ENCODE results near the gene EGFR.
"Not testable (repeated sequence)": the region's sequence is repeated elsewhere in the genome, so short reads cannot be mapped to it uniquely, and the experiment has no call there.

EGFR gene

GRCh38 chr7:55150709-55151451 is 132.1 kb downstream of the EGFR start:
- no peak for DNase-seq

GRCh38 chr7:55152516-55152915 is 133.7 kb downstream of the EGFR start:
- no peak for DNase-seq

GRCh38 chr7:55154096-55154495 is 135.3 kb downstream of the EGFR start:
- DNase-seq: no peak

- DNase-seq: no peak
Observed at GRCh38 chr7:55155351-55156117, 136.7 kb downstream of the EGFR start.

- no peak for DNase-seq
Observed at GRCh38 chr7:55156919-55157763, 138.3 kb downstream of the EGFR start.

GRCh38 chr7:55157764-55158105 is 138.9 kb downstream of the EGFR start:
- no peak for DNase-seq

GRCh38 chr7:55158541-55159382 is 139.9 kb downstream of the EGFR start:
- DNase-seq: no peak

GRCh38 chr7:55160539-55160938 is 141.7 kb downstream of the EGFR start:
- DNase-seq: no peak

GRCh38 chr7:55161154-55161687 is 142.4 kb downstream of the EGFR start:
- no peak for DNase-seq

GRCh38 chr7:55162476-55162875 is 143.7 kb downstream of the EGFR start:
- DNase-seq: no peak

- no peak for DNase-seq
Observed at GRCh38 chr7:55163733-55164132, 144.9 kb downstream of the EGFR start.

GRCh38 chr7:55164527-55164926 is 145.7 kb downstream of the EGFR start:
- no peak for DNase-seq

GRCh38 chr7:55165176-55165861 is 146.5 kb downstream of the EGFR start:
- no peak for DNase-seq

GRCh38 chr7:55167296-55167695 is 148.5 kb downstream of the EGFR start:
- not testable (repeated sequence) for DNase-seq

GRCh38 chr7:55170335-55171069 is 151.7 kb downstream of the EGFR start:
- no peak for DNase-seq

- DNase-seq: no peak
Observed at GRCh38 chr7:55171157-55171556, 152.3 kb downstream of the EGFR start.

- no peak for DNase-seq
Observed at GRCh38 chr7:55172161-55172560, 153.3 kb downstream of the EGFR start.

- DNase-seq: no peak
Observed at GRCh38 chr7:55172881-55173609, 154.2 kb downstream of the EGFR start.

- no peak for DNase-seq
Observed at GRCh38 chr7:55173671-55174070, 154.9 kb downstream of the EGFR start.

- DNase-seq: no peak
Observed at GRCh38 chr7:55174456-55174855, 155.6 kb downstream of the EGFR start.
